Neural cell (in vitro differentiated cells): ENCODE results near the gene DTX1.

Experiments used
- CTCF ChIP-seq: fragments of 450-650 bp; IDR thresholded peaks from 2 replicates; pipeline ENCODE4 v1.5.1; 2014; ENCODE audit warnings: antibody characterized with exemption, mild to moderate bottlenecking, moderate library complexity; ENCODE audit not compliant: poor library complexity, severe bottlenecking
- EP300 ChIP-seq: fragments of 450-650 bp; conservative IDR thresholded peaks from 2 replicates; pipeline ENCODE4 v1.6.1; 2014; ENCODE audit warnings: antibody characterized with exemption, mild to moderate bottlenecking, moderate library complexity; ENCODE audit not compliant: poor library complexity, severe bottlenecking
- EZH2 ChIP-seq: fragments of 200-600, 300-800 bp; shearing (Covaris generic), sonication (generic); IDR thresholded peaks from 2 replicates; pipeline ENCODE4 v1.6.1; 2014; ENCODE audit warnings: antibody characterized with exemption, low read length, borderline replicate concordance, mild to moderate bottlenecking; ENCODE audit not compliant: insufficient read depth, poor library complexity, severe bottlenecking
- MXI1 ChIP-seq: fragments of 450-650 bp; conservative IDR thresholded peaks from 2 replicates; pipeline ENCODE4 v1.6.1; 2014; ENCODE audit warnings: antibody characterized with exemption, mild to moderate bottlenecking; ENCODE audit not compliant: poor library complexity, severe bottlenecking
- POLR2AphosphoS5 ChIP-seq: IDR thresholded peaks from 2 replicates; pipeline ENCODE4 v1.6.1; 2012
- TF ChIP-seq, protein P1 (sequence below): IDR thresholded peaks from 2 replicates; pipeline ENCODE4 v1.6.1; 2012; ENCODE audit warnings: borderline replicate concordance

DNA sequence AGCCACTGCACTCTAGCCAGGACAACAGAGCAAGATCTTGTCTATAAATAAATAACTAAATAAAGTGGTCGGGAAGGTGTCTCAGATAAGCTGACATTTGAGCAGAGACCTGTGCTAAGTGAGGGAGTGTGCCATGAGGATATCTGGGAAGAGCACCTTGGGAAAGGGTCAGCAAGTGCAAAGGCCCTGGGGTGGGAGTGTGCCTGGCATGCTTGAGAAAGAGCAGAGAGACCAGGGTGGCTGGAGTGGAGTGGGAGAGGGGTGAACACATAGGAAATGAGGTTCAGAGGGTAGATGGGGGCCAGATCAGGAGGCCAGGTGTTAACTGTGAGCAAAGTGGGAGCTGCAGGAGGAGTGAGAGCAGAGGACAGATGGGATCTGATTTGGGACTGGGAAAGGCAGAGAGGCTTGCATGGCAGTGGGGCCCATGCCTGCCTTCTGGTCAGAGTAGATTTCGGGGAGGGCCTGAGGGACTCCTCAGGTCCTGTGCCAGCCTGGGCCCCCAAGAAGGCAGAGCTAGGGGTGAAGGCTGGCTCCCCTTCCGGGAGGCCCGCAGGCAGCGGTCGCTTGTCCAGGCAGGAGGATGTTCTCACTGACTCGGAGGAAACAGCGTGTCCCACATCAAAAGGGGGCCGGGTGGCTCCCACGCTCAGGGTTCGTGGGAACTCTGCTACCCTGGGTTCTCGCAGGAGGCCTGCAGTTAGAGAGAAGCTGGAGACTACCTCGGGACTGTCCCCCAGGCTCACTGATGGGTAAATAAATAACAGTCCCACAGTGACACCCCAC, 32.6 kb downstream of the DTX1 start:
- TF ChIP-seq POLR2AphosphoS5 (no peak), MXI1 (no peak), CTCF (no peak), EZH2 (no peak), EP300 (no peak)
- TF ChIP-seq, protein P1, sequence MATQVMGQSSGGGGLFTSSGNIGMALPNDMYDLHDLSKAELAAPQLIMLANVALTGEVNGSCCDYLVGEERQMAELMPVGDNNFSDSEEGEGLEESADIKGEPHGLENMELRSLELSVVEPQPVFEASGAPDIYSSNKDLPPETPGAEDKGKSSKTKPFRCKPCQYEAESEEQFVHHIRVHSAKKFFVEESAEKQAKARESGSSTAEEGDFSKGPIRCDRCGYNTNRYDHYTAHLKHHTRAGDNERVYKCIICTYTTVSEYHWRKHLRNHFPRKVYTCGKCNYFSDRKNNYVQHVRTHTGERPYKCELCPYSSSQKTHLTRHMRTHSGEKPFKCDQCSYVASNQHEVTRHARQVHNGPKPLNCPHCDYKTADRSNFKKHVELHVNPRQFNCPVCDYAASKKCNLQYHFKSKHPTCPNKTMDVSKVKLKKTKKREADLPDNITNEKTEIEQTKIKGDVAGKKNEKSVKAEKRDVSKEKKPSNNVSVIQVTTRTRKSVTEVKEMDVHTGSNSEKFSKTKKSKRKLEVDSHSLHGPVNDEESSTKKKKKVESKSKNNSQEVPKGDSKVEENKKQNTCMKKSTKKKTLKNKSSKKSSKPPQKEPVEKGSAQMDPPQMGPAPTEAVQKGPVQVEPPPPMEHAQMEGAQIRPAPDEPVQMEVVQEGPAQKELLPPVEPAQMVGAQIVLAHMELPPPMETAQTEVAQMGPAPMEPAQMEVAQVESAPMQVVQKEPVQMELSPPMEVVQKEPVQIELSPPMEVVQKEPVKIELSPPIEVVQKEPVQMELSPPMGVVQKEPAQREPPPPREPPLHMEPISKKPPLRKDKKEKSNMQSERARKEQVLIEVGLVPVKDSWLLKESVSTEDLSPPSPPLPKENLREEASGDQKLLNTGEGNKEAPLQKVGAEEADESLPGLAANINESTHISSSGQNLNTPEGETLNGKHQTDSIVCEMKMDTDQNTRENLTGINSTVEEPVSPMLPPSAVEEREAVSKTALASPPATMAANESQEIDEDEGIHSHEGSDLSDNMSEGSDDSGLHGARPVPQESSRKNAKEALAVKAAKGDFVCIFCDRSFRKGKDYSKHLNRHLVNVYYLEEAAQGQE = no peak
